CD14-positive monocyte (primary cell): ENCODE data around the gene LRIG1. TPM values are rescaled to one million over a fixed set of nuclear protein-coding genes. Genes with fewer than 3 reads are reported as not detected.

ENCODE experiments used
- DNase-seq, 3 donors: peaks; one replicate each; pipeline ENCODE4 v3.0.0-alpha.2; 2011 to 2022
- H2AFZ ChIP-seq: 2 replicates; pipeline ENCODE4 v1.6.0; 2012; ENCODE audit warnings: mild to moderate bottlenecking, low read depth, low read length, inconsistent platforms; ENCODE audit not compliant: insufficient read depth, poor library complexity, severe bottlenecking
- H3K27ac ChIP-seq, 2 donors: 1 replicate in 1 of 2; 2 replicates in 1 of 2; pipeline ENCODE4 v1.5.1; 2012 to 2013; ENCODE audit warnings: low read length in 2 of 2, control low read depth in 1 of 2, inconsistent platforms in 1 of 2, low read depth in 1 of 2, mild to moderate bottlenecking in 1 of 2
- H3K27me3 ChIP-seq, 2 donors: one replicate each; pipeline versions ENCODE4 v1.6.0 to v1.6.1; 2011 to 2013; ENCODE audit warnings: low read length in 2 of 2; ENCODE audit not compliant: control insufficient read depth in 2 of 2, insufficient read depth in 2 of 2
- H3K36me3 ChIP-seq, 2 donors: replicated peaks in 1 of 2; 1 replicate in 1 of 2; 2 replicates in 1 of 2; pipeline versions ENCODE4 v1.5.1 to v1.6.1; 2012 to 2013; ENCODE audit warnings: low read length in 2 of 2, control low read depth in 1 of 2, inconsistent platforms in 1 of 2, mild to moderate bottlenecking in 1 of 2; ENCODE audit not compliant: insufficient read depth in 2 of 2, control insufficient read depth in 1 of 2
- H3K4me1 ChIP-seq, 2 donors: 1 replicate in 1 of 2; 2 replicates in 1 of 2; pipeline versions ENCODE4 v1.5.1 to v1.6.1; 2012 to 2013; ENCODE audit warnings: low read length in 2 of 2, control low read depth in 1 of 2, inconsistent platforms in 1 of 2, mild to moderate bottlenecking in 1 of 2, moderate library complexity in 1 of 2; ENCODE audit not compliant: insufficient read depth in 2 of 2, control insufficient read depth in 1 of 2
- H3K4me2 ChIP-seq: replicated peaks from 2 replicates; pipeline ENCODE3; 2012; ENCODE audit warnings: low read length, moderate library complexity, mild to moderate bottlenecking; ENCODE audit not compliant: poor library complexity, severe bottlenecking; ENCODE audit errors: extremely low read depth
- H3K4me3 ChIP-seq, 3 experiments: fragments of 200-600 bp in 1 of 3; sonication (generic) in 1 of 3; replicated peaks in 1 of 3; 1 replicate in 2 of 3; 2 replicates in 1 of 3; pipeline ENCODE4 v1.5.1; 2011 to 2013; ENCODE audit warnings: low read length in 3 of 3, mild to moderate bottlenecking in 3 of 3, control low read depth in 2 of 3, low read depth in 2 of 3, inconsistent platforms in 1 of 3, moderate library complexity in 1 of 3
- H3K79me2 ChIP-seq: 2 replicates; pipeline ENCODE4 v1.6.0; 2012; ENCODE audit warnings: mild to moderate bottlenecking, control low read depth, inconsistent platforms, low read length, moderate library complexity; ENCODE audit not compliant: insufficient read depth
- H3K9ac ChIP-seq: 2 replicates; pipeline ENCODE4 v1.6.0; 2017; ENCODE audit warnings: low read length, mild to moderate bottlenecking; ENCODE audit not compliant: insufficient read depth, poor library complexity, severe bottlenecking
- H3K9me3 ChIP-seq, 2 donors: replicated peaks in 1 of 2; 1 replicate in 1 of 2; 2 replicates in 1 of 2; pipeline versions ENCODE4 v1.5.1 to v1.6.1; 2012 to 2013; ENCODE audit warnings: low read length in 2 of 2, control low read depth in 1 of 2; ENCODE audit not compliant: control insufficient read depth in 1 of 2, insufficient read depth in 1 of 2
- H4K20me1 ChIP-seq: 2 replicates; pipeline ENCODE4 v1.6.0; 2012; ENCODE audit warnings: mild to moderate bottlenecking, low read length, control low read depth, moderate library complexity; ENCODE audit not compliant: insufficient read depth
- H3K27ac Mint-ChIP-seq, 7 donors: one replicate each; pipeline ENCODE4 v1.8.0; 2020; ENCODE audit warnings: mild to moderate bottlenecking in 7 of 7, mixed read lengths in 7 of 7, moderate library complexity in 6 of 7, inconsistent platforms in 2 of 7
- H3K27me3 Mint-ChIP-seq, 3 donors: one replicate each; pipeline ENCODE4 v1.8.0; 2021 to 2022; ENCODE audit warnings: low read depth in 3 of 3, mild to moderate bottlenecking in 3 of 3, mixed read lengths in 3 of 3, moderate library complexity in 3 of 3, inconsistent platforms in 1 of 3
- H3K36me3 Mint-ChIP-seq, 2 donors: one replicate each; pipeline ENCODE4 v1.8.0; 2020; ENCODE audit warnings: mixed read lengths in 2 of 2, inconsistent platforms in 1 of 2, mild to moderate bottlenecking in 1 of 2
- H3K4me1 Mint-ChIP-seq: one replicate; pipeline ENCODE4 v1.8.0; 2020; ENCODE audit warnings: mild to moderate bottlenecking, mixed read lengths
- H3K4me3 Mint-ChIP-seq, 2 donors: one replicate each; pipeline ENCODE4 v1.8.0; 2020; ENCODE audit warnings: mild to moderate bottlenecking in 2 of 2, mixed read lengths in 2 of 2, moderate library complexity in 1 of 2
- H3K9me3 Mint-ChIP-seq, 7 donors: one replicate each; pipeline ENCODE4 v1.8.0; 2020 to 2022; ENCODE audit warnings: mixed read lengths in 7 of 7, mild to moderate bottlenecking in 6 of 7, moderate library complexity in 6 of 7, inconsistent platforms in 2 of 7
- WGBS: methylation state at CpG from one replicate; pipeline ENCODE4 v1.1.5; 2013; ENCODE audit warnings: missing lambda C conversion rate; ENCODE audit not compliant: insufficient coverage; 5-methylcytosine and 5-hydroxymethylcytosine counted together
- intact Hi-C, 2 donors: fragments of 100-400 bp; cut with micrococcal nuclease; formaldehyde crosslinking; loops; one replicate each; pipeline versions ENCODE4 v1.15.0 to v1.15.1; 2023
- polyA plus RNA-seq, 3 donors: library from polyadenylated mRNA; depleted of rRNA in 1 of 3; unstranded in 2 of 3; stranded (reverse) in 1 of 3; fragments of 300-500 nt in 2 of 3; fragments of >200 nt in 1 of 3; fragmentation: Illumina TruSeq in 2 of 3; gene quantifications; 1 replicate in 2 of 3; 2 replicates in 1 of 3; pipeline ENCODE4 v1.2.3, GENCODE V29; 2012 to 2021
- TF ChIP-seq, protein P1 (sequence below): fragments of 200-600 bp; IDR thresholded peaks from one replicate; pipeline ENCODE4 v1.8.0; 2022; ENCODE audit warnings: antibody characterized with exemption, mild to moderate bottlenecking

LRIG1 gene
- polyA plus RNA-seq, 3 donors, result 0.82 to 1.9 (median 1.0) TPM

DNA sequence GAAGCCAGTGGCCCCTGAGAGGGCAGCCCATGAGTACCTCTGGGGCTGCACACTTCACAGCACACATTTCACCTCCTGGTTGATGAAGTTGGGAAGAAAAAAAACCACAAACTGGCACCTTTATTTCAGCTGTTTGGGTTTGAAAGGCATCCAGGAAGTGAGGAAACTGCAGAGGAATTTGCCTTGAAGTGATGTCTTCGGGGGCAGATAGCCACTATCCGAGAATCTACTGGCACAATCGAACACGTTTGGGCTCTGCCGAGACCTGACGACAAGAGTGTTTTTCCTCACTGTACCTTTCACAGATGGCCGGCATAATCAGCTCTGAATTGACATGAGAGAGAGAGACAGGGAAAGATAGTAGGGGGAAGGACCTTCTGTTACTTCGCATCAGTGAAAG lies 59.7 kb downstream of the LRIG1 start:
- peaks cover 35% of the 10 kb centered on the region for H3K4me1 Mint-ChIP-seq
- no peak overlapping the region for H3K27ac Mint-ChIP-seq
- 0% methylated on average over 1 of the region's 8 CpGs for WGBS
- H3K9me3 Mint-ChIP-seq, result no peaks in the 10 kb centered on the region
- Histone ChIP-seq H3K9me3 (no peaks in the 10 kb centered on the region), H4K20me1 (no peaks in the 10 kb centered on the region), H3K36me3 (no peaks in the 10 kb centered on the region), H2AFZ (no peak overlapping the region), H3K27me3 (no peaks in the 10 kb centered on the region), H3K27ac (no peak overlapping the region), H3K4me3 (no peak overlapping the region), H3K79me2 (no peaks in the 10 kb centered on the region), H3K4me1 (peaks cover 10 to 19% of the 10 kb centered on the region in 2 donors), H3K4me2 (no peak overlapping the region), H3K9ac (no peak overlapping the region)
- intact Hi-C loops, result no loop called here
- TF ChIP-seq, protein P1, sequence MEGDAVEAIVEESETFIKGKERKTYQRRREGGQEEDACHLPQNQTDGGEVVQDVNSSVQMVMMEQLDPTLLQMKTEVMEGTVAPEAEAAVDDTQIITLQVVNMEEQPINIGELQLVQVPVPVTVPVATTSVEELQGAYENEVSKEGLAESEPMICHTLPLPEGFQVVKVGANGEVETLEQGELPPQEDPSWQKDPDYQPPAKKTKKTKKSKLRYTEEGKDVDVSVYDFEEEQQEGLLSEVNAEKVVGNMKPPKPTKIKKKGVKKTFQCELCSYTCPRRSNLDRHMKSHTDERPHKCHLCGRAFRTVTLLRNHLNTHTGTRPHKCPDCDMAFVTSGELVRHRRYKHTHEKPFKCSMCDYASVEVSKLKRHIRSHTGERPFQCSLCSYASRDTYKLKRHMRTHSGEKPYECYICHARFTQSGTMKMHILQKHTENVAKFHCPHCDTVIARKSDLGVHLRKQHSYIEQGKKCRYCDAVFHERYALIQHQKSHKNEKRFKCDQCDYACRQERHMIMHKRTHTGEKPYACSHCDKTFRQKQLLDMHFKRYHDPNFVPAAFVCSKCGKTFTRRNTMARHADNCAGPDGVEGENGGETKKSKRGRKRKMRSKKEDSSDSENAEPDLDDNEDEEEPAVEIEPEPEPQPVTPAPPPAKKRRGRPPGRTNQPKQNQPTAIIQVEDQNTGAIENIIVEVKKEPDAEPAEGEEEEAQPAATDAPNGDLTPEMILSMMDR, result no peak
- no peaks in the 10 kb centered on the region for H3K36me3 Mint-ChIP-seq
- peaks cover 0 to 2% (median 1%) of the 10 kb centered on the region in 3 donors for H3K27me3 Mint-ChIP-seq
- DNase-seq, result no peak
- no peak overlapping the region for H3K4me3 Mint-ChIP-seq

DNA sequence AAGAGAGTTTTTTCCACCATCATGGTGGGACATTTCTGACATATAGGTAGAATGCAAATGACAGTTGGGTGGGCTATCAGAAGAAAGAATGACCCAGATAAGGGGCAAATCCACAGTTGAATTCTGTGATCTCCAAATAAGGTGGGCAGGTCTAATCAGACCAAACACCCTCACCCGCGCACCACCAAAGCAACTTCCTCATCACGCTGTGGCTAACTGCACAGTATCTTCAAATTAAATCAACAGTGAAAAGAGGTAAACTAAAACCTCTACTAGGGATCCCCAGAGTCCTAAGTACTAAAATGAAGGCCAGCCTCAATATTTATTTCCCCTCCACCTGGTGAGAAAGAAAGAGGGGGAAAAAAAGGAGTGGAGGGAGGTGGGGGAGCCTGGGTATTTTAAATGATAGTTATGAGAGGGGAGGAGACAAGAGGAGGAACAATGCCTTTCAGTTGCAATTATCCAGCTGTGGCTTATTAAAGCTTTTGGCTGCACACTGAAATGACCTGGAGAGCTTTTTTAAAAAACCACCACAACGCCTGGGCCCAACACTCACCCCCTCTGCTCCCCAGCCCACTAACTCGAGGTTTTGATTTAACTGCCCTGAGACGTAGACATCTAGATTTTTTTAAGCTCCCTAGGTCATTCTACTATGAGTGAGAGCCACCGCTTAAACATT lies 61.0 kb downstream of the LRIG1 start:
- no peak overlapping the region for H3K27ac ChIP-seq
- Mint-ChIP-seq H3K9me3 (no peaks in the 10 kb centered on the region), H3K4me1 (peaks cover 35% of the 10 kb centered on the region), H3K27me3 (peaks cover 0 to 2% (median 1%) of the 10 kb centered on the region in 3 donors), H3K36me3 (no peaks in the 10 kb centered on the region), H3K4me3 (no peak overlapping the region), H3K27ac (no peak overlapping the region)
- peak overlapping the region; percentile 15 for H3K9ac ChIP-seq
- no peaks in the 10 kb centered on the region for H3K27me3 ChIP-seq
- TF ChIP-seq, protein P1, result no peak
- no peaks in the 10 kb centered on the region for H3K9me3 ChIP-seq
- DNase-seq, result no peak
- 0% methylated on average over 3 of the region's 7 CpGs for WGBS
- no peak overlapping the region for H3K4me3 ChIP-seq
- no peaks in the 10 kb centered on the region for H4K20me1 ChIP-seq
- peaks cover 10 to 19% of the 10 kb centered on the region in 2 donors for H3K4me1 ChIP-seq
- no peaks in the 10 kb centered on the region for H3K79me2 ChIP-seq
- H3K4me2 ChIP-seq, result no peak overlapping the region
- intact Hi-C loops, result no loop called here
- H3K36me3 ChIP-seq, result no peaks in the 10 kb centered on the region
- peak overlapping the region; percentile 70 for H2AFZ ChIP-seq
